ENCODE data around the gene CHML. TPM values are rescaled to one million over a fixed set of nuclear protein-coding genes. Genes with fewer than 3 reads are reported as not detected.

CHML gene
- total and polyA plus RNA-seq, 2 of the 8 experiments (the other 6 are each of a cell fraction or from before 2014, with no cell fraction given) = 11.5 to 82.4 TPM

DNA sequence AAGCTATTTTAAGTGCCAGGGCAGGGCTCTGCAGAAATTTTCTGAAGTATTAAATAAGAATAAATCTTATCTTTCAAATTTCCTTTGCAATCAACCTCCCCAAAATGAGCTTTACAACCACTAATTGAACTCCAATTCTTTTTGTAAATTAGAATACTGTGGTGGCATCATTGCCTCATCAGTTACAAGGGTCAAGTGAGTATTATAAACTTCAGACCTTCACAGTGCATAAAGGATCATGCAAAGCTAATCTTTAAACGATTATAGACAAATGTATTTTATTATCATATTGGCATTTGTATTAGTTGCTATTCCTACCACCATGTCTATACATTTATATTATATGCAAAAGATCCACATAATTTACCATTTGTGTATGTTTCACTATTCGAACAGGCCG, 7.2 kb downstream of the CHML start (continued):
- TF ChIP-seq SIRT6 (IDR thresholded peaks at IDR 0.05; ENCODE audit: low read length) (no peak), SP2 (IDR thresholded peaks at IDR 0.05; ENCODE audit: low read length) (no peak), RBBP5 (IDR thresholded peaks at IDR 0.05; ENCODE audit: borderline replicate concordance, low read depth, low read length) (no peak), NANOG (IDR thresholded peaks at IDR 0.05; ENCODE audit: insufficient read depth, low read depth, low read length, poor library complexity, severe bottlenecking) (no peak), TCF12 (IDR thresholded peaks at IDR 0.05; ENCODE audit: low read depth, low read length) (no peak), JUN (IDR thresholded peaks at IDR 0.05; ENCODE audit: low read depth, low read length) (no peak)

All from H1 (cell line).